GM18499 (cell line): ENCODE data around the gene GPR42.
"Not testable (repeated sequence)": the region's sequence is repeated elsewhere in the genome, so short reads cannot be mapped to it uniquely, and the experiment has no call there.

ENCODE experiments used
- ATAC-seq: cut with Tn5 transposase; IDR thresholded peaks from one replicate; pipeline ENCODE4 v1.9.1; 2021; ENCODE audit warnings: moderate number of reproducible peaks; ENCODE audit not compliant: insufficient read depth, unreplicated experiment

Gene GPR42

DNA sequence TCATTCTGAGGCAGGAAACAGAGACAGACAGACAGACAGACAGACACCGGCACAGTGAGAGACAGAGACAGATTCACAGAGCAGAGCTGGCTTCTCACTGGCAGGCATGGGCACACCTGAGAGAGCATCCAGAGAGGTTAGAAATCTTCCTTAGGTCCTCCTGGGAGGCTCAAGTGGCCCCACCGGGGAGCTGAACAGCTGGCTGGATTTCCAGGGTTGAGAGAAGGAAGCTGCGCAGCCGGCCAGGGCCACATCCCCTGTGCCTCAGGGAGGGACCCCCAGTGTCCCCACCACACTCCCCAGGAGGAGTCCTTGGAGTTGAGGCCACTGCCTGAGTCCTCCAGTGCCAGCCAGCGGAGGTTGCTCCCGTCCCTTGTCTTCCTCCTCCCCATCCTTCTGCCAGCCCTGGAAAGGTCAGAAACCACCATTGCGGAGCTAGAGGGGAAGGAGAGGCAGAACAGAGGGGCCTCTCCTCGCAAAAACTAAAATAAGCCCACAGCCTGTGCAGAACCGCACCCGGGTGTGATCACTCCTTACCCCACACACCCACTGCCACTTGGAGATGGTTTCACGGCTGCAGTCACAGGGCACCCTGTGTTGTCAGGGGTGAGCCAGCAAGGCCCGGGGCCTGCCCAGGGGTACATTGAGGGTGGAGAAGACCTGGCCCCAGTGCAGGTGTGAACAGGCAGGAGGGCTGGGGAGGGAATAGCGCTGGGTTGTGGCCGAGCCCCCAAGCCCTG, 8.4 kb upstream of the GPR42 start:
- ATAC-seq, result no peak

DNA sequence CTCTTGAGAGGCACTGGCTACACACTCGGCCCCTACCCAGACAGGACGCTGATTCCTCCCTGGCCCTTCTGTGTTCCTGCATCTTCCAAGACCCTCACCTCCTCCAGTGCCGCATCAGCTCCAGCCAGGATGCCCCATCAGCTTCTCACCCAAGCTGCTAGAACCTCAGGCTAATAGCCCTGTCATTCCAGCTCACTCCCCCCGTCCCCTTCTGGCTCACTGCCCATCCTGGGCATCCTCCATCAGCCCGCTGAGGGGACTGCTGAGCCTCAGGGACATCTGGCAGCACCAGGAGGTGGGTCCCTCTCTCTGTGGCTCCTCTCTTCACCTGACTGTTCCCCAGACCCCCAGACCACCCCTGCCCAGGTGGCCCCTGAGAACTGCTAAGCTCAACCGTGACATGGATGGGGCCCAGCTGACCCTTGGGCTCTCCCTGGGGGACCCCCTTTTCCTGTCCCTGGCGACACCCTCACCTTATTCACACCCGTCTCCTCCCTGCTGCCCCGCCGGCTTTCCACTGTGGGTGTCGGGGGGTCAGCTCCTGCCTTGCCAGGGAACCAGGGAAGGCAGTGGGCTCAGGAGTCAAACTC, 7.8 kb upstream of the GPR42 start:
- no peak for ATAC-seq

DNA sequence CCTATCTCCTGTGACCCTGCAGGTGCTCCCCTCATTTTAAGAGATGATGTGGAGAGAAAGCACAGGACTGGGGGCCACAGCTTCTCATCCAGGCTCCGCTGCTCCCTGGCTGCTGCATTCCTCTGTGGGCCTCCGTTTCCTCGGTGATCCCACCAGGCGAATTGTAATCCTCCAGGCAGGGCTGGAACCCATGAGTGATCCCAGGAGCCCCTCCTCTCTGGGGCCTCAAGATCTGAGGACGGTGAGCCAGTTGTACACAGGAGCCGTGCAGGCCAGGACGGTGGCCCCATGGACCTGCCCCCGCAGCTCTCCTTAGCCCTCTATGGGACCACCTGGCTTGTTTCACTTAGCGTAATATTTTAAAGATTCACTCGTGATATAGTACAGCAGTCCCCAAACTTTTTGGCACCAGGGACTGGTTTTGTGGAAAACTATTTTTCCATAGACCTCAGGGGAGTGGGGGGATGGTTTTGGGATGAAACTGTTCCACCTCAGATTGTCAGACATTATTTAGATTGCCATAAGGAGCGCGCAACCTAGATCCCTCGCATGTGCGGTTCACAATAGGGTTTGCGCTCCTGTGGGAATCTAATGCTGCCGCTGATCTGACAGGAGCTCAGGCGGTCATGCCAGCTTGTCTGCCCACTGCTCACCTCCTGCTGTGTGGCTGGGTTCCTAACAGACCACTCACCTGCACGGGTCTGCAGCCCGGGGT, 7.0 kb upstream of the GPR42 start:
- no peak for ATAC-seq

DNA sequence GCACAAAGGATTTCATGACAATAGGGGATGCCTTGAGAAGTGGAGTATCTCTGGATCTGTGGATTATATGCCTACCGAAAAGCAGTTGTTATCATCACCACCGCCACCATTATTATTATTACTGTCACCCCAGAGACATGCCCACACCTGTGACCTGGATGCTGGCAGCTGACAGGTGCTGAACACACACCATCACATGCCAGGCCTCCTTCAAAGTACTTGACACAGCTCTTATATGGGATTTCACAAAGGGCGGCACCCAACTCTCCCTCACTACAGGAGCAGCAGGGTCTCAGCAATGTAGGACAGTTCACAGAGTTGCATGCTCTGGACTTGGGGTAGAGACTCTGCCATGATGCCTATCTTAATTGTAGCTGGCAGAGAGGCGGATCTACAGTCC, 5.6 kb upstream of the GPR42 start:
- no peak for ATAC-seq

DNA sequence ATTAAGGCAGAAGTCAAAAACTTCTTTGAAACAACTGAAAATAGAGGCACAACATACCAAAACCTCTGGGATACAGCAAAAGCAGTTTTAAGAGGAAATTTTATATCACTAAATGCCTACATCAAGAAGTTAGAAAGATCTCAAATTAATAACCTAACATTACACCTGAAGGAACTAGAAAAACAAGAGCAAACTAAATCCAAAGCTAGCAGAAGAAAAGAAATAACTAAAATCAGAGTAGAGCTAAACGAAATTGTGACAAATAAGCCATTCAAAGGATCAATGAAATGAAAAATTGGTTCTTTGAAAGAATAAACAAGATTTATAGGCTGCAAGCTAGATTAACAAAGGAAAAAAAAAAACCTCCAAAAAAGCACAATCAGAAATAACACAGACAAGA, 2.5 kb upstream of the GPR42 start:
- ATAC-seq, result no peak

DNA sequence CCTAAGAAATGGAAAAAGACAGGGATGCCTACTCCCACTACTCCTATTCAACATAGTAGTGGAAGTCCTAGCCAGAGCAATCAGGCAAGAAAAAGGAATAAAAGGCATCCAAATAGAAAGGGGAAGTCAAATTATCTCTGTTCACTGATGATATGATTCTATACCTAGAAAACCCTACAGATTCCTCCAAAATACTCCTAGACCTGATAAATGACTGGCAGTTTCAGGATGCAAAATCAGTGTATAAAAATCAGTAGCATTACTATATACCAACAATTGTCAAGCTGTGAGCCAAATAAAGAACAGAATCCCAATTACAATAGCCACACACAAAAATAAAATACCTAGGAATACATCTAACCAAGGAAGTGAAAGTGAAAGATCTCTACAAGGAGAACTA, 1.3 kb upstream of the GPR42 start:
- ATAC-seq, result no peak

DNA sequence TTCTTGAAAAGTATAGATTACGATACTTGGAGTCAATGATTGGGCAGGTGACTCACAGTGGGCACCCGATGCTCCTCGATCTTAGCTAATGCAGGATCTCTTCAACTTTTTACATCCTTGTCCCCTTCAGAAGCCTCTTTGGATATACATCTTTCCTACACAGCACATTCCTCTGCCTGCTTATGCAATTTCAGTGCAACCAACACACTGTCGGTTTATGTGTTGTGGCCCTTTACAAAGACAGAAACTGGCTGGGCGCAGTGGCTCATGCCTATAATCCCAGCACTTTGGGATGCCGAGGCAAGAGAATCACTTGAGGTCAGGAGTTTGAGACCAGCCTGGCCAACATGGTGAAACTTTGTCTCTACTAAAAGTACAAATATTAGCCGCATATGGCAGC, 2.6 kb downstream of the GPR42 start:
- no peak for ATAC-seq

DNA sequence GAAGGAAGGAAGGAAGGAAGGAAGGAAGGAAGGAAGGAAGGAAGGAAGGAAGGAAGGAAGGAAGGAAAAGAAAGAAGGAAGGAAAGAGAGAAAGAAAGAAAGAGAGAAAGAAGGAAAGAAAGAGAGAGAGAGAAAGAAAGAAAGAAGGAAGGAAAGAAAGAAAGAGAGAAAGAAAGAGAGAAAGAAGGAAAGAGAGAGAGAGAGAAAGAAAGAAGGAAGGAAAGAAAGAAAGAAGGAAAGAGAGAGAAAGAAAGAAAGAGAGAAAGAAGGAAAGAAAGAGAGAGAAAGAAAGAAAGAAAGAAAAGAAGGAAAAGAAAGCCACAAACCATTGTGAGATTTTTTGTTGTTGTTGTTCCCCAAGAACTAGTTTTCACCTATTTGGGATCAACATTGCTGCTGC, 3.2 kb downstream of the GPR42 start:
- ATAC-seq, result not testable (repeated sequence)

DNA sequence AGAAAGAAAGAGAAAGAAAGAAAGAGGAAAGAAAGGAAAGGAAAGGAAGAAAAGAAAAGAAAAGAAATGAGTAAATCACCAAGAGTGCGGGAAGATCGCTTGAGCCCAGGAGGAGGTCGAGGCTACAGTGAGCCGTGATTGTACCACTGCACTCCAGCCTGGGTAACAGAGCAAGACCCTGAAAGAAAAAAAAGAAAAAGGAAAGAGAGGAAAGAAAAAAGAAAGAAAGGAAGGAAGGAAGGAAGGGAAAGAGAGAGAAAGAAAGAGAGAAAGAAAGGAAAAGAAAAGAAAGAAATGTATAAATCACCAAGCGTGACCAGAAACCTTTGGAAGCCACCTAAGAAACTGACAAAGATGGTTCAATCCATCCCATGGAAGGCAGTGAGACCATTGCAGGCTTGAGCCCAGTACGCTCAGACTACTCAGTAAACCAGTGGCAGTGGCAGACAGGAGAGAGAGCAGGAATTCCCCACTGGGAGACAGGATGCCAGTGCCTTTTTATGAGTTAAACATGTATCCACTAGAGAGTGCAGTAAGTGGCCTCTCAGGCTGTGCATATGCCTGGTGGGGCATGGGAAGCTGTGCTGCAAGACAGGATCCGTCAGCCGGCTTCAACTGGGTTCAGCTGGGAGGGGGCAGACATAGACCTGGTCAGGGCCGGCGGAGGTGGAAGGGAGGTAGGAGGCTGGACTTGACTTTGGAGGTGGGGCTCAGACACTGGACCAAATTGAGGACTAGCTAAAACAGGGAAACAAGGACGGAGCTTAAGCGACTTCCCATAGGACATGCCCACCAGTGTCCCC, 4.8 kb downstream of the GPR42 start:
- no peak for ATAC-seq

DNA sequence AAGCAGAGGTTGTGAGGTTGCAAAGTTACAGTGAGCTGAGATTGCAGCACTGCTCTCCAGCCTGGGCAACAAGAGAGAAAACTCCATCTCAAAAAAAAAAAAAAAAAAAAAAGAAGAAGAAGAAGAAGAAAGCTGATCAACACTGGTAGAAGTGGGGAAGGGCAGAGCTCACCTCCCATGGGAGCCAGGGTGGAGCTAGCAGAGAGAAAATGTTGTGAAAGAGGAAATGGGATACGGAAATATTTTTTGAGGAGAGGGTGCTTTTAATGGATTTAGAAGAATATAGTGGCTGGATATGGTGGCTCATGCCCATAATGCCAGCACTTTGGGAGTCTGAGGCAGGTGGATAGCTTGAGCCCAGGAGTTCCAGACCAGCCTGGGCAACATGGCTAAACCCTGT, 6.8 kb downstream of the GPR42 start:
- no peak for ATAC-seq

DNA sequence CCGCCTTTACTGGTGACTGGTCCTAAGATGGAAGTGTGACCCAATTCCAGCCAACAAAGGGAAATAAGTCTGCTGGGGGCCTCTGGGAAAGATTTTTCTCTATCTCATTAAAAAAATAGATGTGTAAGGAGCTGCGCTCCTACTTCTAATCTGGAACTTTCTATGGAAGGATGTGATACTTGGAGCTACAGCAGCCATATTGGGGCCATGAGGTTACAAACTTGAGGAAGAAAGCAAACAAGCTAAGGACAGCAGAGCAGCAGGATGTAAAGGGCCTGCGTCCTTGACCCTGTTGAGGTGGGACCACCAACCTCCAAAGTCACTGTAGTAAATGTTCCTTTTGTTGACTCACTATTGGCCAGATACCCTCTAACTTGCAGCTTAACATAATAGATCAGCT, 7.5 kb downstream of the GPR42 start:
- ATAC-seq, result no peak

DNA sequence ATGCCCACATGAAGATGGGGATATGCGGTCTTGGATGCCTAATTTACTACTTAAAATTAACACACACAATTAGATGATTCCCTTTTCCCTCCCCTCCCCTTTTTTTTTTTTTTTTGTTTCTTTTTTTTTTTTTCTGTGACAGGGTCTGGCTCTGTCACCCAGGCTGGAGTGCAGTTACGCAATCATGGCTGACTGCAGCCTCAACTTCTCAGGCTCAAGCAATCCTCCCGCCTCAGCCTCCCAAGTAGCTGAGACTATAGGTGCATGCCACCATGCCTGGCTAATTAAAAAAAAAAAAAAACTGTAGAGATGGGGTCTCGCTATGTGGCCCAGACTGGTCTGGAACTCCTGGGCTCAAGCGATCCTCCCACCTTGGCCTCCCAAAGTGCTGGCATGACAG, 8.7 kb downstream of the GPR42 start:
- ATAC-seq, result not testable (repeated sequence)

DNA sequence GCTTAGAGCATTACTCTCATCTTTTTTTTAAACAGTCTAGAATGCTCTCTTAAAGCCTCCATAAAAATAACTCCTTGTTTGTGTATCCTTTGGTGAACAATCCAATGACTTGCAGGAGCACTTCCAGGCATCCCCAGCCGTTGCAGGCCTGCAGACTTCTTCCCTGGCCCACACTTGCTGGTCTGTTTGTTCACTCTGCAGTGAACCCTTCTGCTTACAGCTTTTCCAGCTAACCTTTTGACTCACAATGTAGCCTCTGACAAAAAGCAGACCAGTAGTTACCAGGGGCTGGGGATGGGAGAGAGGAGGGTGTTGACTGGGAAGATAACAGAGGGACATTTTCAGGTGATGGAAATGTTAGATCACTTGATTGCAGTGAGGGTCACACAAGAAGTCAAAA, 9.1 kb downstream of the GPR42 start:
- ATAC-seq, result no peak

DNA sequence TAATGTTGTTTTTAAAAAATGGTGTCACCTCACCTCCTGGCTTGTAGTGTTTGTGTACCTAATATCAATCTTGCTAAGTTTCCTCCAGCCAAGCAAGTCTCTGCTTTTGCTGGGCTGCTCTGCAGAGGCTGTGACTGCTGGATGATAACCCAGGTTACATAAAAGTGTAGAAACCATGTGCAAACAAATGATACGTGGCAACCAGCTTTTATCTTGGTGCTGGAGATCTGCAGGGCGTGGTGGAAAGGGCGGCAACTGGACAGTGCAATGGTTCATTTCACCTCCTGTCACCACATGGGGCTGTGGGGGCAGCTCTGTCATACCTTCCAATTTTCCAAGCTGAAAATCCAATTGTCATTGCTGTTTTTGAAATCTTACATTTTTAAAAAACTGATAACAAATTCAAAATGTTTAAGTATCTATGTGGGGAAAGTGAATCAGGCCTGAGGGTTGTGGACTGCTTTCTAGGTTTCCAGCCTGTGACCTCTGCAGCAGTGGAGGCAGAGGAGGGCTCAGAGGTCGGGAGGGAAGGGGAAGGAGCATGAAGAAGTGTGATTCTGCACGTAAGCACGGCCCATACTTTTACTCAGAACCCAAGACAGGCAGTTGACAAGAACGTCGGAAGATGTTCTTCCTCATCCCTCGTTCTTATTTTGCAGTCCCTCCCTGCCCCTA, 9.7 kb downstream of the GPR42 start:
- ATAC-seq, result no peak

DNA sequence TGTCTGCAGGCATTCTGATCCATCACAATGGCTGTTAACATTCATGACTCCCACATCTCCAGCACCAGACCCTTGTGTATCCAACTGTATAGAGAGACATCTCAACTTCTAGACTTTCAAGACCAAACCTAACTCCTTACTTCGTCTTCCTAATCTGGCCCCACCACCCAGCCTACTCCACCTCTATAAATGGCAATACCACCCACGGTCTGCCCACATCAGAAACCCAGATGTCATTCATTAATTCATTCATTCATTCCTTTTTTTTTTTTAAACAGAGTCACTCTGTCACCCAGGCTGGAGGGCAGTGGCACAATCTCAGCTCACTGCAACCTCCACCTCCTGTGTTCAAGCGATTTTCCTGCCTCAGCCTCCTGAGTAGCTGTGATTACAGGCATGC, 10.4 kb downstream of the GPR42 start:
- ATAC-seq, result no peak

DNA sequence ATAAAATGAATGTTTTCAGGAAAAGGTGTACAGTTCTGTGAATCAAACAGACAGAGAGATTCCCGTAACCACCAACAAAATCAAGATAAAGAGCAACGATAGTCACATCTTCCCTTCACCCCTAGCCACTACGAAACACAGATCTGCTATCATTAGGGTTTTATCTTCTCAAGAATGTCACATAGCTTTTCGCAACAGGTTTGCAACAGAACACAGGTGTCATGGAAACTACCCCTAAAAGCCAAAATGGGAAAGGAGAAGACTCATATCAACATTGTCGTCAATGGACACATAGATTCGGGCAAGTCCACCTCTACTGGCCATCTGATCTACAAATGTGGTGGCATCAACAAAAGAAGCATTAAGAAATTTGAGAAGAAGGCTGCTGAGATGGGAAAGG, 11.1 kb downstream of the GPR42 start:
- ATAC-seq, result no peak

DNA sequence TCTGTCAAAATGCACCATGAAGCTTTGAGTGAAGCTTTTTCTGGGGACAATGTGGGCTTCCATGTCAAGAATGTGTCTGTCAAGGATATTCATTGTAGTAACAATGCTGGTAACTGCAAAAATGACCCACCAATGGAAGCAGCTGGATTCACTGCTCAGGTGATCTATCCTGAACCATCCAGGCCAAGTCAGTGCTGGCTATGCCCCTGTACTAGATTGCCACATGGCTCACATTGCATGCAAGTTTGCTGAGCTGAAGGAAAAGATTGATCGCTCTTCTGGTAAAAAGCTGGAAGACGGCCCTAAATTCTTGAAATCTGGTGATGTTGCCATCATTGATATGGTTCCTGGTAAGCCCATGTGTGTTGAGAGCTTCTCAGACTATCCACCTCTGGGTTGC, 12.7 kb downstream of the GPR42 start:
- ATAC-seq, result no peak

DNA sequence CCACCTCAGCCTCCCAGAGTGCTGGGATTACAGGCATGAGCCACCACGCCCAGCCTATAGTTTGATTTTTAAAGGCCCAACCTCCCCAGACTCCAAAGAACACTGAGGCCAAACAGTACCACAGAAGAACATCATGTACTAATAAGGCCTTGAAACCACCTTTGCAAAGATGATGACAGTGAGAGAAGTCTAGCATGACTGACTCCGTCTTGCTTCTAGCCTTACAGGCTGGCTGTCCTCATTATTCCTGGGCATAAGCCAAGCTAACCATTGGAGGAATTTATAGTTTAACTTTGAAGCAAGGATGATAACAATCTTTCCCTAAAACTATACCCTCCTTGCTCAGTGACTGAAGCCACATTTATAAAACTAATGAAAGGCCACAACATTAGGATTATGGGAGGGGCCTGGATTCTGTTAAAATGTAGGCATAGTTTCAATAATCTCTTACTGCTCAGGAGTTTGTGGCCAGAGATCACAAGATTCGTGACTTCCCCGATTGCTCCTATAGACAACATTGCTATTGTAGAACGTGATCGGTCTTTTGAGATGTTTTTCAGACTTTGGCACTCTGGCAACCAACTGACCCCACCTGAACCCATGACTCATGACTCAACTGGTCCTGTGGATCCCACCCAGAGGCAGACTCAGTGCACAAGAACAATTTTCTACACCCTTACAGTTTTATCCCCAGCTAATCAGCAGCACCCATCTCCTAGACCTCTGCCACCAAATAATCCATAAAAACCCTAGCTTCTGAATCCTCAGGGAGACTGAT, 17.6 kb downstream of the GPR42 start:
- ATAC-seq, result no peak

DNA sequence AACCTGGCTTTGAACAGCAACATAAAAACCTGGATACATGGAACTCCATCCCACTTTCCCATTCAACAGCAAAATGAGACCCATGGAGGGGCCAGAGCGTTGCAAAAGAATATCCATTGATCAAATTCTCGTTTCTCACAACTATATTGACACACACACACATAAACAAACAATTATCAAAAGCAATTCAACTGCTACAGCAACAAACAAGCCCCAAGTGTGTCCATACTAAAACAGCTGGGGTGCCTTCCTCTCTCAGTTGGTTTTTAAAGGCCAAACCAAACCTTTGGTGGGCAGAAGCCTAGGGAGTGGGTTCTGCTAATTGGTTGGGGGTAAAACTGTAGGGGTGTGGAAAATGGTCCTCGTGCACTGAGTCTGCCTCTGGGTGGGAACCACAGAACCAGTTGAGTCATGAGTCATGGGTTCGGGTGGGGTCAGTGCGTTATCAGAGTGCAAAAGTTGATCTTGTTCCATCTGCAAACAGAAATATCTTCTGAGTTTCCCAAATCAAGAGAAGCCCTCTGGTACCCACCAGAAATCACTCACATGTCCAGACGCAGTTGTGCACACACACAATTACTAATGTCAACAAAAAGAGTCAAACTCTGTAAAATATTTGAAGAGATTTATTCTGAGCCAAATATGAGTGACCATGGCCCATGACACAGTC, 18.5 kb downstream of the GPR42 start:
- ATAC-seq, result no peak
